ENCODE measurements around the gene DOCK10. TPM values are rescaled to one million over a fixed set of nuclear protein-coding genes. Genes with fewer than 3 reads are reported as not detected.

DOCK10 gene
- total and polyA plus RNA-seq, 9 of the 15 experiments (the other 6 are each of a cell fraction or from before 2014, with no cell fraction given): 0.01 to 0.87 (median 0.18) TPM

DNA sequence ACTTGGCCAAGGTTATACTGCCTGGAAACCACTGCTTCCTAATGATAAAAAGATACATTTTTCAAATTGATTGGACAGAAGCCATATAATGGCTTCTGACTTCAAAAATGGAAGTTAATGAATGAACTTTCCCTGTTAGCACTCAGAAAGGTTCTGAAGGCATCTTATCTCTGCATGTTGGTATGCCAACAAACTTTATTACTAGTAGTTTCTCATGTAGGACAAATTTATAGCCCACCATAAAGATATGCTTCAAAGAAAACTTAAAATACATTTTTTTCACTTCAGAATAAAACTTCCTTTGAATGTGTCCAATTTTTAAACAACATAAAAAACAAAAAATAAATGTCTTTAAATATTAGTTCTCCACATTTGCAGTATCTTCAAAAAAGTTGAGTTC is 10.0 kb downstream of the DOCK10 start:
- intact Hi-C loops (cut with micrococcal nuclease) (no loop called here), in situ Hi-C loops (cut with MboI) (no loop called here)
- DNase-seq (ENCODE audit: extremely low read depth in 1 of 4, low spot score in 3 of 4): no peak
- no TSS peak for BruUV-seq (replicated peaks)
- no peak overlapping the region for H3K27ac ChIP-seq (ENCODE audit: extremely low read depth, low read depth, low read length)
- no peak for ATAC-seq
- no peak overlapping the region for H3K4me2 ChIP-seq (ENCODE audit: insufficient read depth, low read length)
- H3K9ac ChIP-seq (ENCODE audit: insufficient read depth in 1 of 2, low read depth in 2 of 2, low read length in 2 of 2): no peak overlapping the region
- no peaks in the 10 kb centered on the region for H4K20me1 ChIP-seq (replicated peaks; ENCODE audit: control insufficient read depth, insufficient read depth, low read length)
- H3K36me3 ChIP-seq (ENCODE audit: control insufficient read depth, insufficient read depth, low read length): no peaks in the 10 kb centered on the region
- ChIA-PET CTCF (ENCODE audit: low intra/inter-chr PET ratio) (no interaction called here), POLR2A (no interaction called here)
- no peaks in the 10 kb centered on the region for H3K27me3 ChIP-seq (ENCODE audit: control insufficient read depth in 2 of 2, insufficient read depth in 2 of 2, low read length in 2 of 2)
- H3K4me3 ChIP-seq: no peak overlapping the region
- H3K4me1 ChIP-seq (replicated peaks in 1 of 2; ENCODE audit: control insufficient read depth in 2 of 2, insufficient read depth in 2 of 2, low read length in 2 of 2): no peaks in the 10 kb centered on the region
- no peak overlapping the region for H2AFZ ChIP-seq (ENCODE audit: low read depth, low read length)
- no peaks in the 10 kb centered on the region for H3K9me1 ChIP-seq (ENCODE audit: control insufficient read depth, insufficient read depth, low read length)
- TF ChIP-seq ZBTB17 (CRISPR knock-in tag; IDR thresholded peaks at IDR 0.05) (no peak), SMARCB1 (IDR thresholded peaks at IDR 0.05; ENCODE audit: insufficient read length, low read depth) (no peak), MYNN (IDR thresholded peaks at IDR 0.05) (no peak), MYNN (CRISPR knock-in tag; IDR thresholded peaks at IDR 0.05) (no peak), JUN (IDR thresholded peaks at IDR 0.05; ENCODE audit: borderline replicate concordance, low read depth, low read length) (no peak), JUN (CRISPR knock-in tag; IDR thresholded peaks at IDR 0.05; ENCODE audit: borderline replicate concordance) (no peak), ILF3 (IDR thresholded peaks at IDR 0.05; ENCODE audit: borderline replicate concordance) (no peak), ZNF780A (CRISPR knock-in tag; IDR thresholded peaks at IDR 0.05) (no peak), BMI1 (IDR thresholded peaks at IDR 0.05; ENCODE audit: low read length) (no peak), E2F8 (IDR thresholded peaks at IDR 0.05; ENCODE audit: low read depth, partially characterized antibody) (no peak), NCOA4 (IDR thresholded peaks at IDR 0.05; ENCODE audit: partially characterized antibody) (no peak), SMAD3 (CRISPR knock-in tag; conservative IDR thresholded peaks at IDR 0.05) (no peak), HDAC8 (tag; IDR thresholded peaks at IDR 0.05) (no peak), FOSL1 (tag; conservative IDR thresholded peaks at IDR 0.05) (no peak)
- TF ChIP-seq, protein P1, sequence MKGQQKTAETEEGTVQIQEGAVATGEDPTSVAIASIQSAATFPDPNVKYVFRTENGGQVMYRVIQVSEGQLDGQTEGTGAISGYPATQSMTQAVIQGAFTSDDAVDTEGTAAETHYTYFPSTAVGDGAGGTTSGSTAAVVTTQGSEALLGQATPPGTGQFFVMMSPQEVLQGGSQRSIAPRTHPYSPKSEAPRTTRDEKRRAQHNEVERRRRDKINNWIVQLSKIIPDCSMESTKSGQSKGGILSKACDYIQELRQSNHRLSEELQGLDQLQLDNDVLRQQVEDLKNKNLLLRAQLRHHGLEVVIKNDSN (CRISPR knock-in tag; IDR thresholded peaks at IDR 0.05): no peak
- TF ChIP-seq, protein P2, sequence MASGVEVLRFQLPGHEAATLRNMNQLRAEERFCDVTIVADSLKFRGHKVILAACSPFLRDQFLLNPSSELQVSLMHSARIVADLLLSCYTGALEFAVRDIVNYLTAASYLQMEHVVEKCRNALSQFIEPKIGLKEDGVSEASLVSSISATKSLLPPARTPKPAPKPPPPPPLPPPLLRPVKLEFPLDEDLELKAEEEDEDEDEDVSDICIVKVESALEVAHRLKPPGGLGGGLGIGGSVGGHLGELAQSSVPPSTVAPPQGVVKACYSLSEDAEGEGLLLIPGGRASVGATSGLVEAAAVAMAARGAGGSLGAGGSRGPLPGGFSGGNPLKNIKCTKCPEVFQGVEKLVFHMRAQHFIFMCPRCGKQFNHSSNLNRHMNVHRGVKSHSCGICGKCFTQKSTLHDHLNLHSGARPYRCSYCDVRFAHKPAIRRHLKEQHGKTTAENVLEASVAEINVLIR (CRISPR knock-in tag; IDR thresholded peaks at IDR 0.05): no peak
- H3K9me3 ChIP-seq (replicated peaks; ENCODE audit: control insufficient read depth, insufficient read depth, low read depth, low read length): no peaks in the 10 kb centered on the region; the same call in 1 of the 2 replicates
- H3K79me2 ChIP-seq (ENCODE audit: control insufficient read depth, insufficient read depth, low read length): no peaks in the 10 kb centered on the region
- FAIRE-seq: no peak

Measured in K562 (cell line).